GM20000 (cell line): ENCODE data around the gene PSMD5.
"Not testable (repeated sequence)": the region's sequence is repeated elsewhere in the genome, so short reads cannot be mapped to it uniquely, and the experiment has no call there.

ENCODE experiments used
- DNase-seq: peaks from one replicate; pipeline ENCODE4 v3.0.0; 2012; ENCODE audit warnings: low spot score
- TF ChIP-seq, protein P1 (sequence below): IDR thresholded peaks from 2 replicates; pipeline ENCODE4 v1.5.1; 2012; ENCODE audit warnings: mild to moderate bottlenecking, control low read depth; ENCODE audit errors: extremely low read depth, missing control alignments

PSMD5 gene

DNA sequence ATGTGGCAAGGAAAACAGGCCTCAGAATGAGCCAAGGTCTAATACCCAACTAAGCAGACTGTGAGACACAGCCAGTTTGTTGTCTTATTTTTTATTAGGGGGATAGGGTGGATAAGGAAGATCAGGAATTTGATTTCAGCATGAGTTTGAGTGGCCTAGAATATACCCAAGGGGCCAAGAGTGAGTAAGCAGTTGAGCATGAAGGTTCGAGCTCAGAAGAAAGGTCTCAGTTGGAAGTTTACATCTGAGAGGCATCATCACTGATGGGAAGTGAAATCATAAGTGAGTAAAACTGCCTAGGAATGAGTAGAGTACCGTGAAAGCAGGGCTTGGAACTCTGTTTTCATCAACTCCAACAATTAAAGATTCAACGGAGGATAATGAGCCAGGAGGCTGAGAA, 12.6 kb downstream of the PSMD5 start:
- TF ChIP-seq, protein P1, sequence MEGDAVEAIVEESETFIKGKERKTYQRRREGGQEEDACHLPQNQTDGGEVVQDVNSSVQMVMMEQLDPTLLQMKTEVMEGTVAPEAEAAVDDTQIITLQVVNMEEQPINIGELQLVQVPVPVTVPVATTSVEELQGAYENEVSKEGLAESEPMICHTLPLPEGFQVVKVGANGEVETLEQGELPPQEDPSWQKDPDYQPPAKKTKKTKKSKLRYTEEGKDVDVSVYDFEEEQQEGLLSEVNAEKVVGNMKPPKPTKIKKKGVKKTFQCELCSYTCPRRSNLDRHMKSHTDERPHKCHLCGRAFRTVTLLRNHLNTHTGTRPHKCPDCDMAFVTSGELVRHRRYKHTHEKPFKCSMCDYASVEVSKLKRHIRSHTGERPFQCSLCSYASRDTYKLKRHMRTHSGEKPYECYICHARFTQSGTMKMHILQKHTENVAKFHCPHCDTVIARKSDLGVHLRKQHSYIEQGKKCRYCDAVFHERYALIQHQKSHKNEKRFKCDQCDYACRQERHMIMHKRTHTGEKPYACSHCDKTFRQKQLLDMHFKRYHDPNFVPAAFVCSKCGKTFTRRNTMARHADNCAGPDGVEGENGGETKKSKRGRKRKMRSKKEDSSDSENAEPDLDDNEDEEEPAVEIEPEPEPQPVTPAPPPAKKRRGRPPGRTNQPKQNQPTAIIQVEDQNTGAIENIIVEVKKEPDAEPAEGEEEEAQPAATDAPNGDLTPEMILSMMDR: no peak
- no peak for DNase-seq

DNA sequence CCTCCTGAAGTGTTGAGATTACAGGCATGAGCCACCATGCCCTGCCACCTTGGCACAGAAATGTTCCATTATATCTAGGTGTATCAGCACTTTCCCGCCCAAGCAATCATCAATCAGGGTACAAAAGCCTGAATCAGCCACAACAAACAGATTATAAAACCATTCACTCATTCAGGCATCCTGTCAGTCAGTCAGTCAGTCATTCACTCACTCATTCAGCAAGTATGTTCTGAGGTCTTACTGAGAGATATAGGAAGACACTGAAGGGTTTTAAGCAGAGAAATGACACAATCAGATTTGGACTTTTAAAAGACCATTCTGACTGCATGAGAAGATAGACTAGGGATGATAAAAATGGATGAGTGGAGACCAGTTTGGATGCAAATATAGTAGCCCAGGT, 13.1 kb downstream of the PSMD5 start:
- no peak for DNase-seq

DNA sequence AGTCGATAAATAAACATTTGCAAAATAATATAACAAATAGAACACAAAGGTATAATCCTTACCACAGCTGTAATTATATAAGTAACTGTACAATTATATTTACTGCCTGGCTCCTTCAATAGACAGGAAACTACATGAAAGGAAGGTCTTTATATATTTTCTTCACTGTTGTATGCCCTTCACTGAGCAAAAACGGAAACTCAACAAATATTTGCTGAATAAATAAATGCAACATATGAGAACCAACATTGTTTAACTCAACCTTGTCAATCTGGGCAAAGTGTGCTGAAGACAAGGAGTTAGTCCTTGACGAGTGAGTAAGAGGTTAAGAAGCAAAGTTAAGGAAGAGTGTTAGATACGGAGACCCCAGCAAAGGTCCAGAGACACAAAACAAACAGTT, 22.6 kb downstream of the PSMD5 start:
- TF ChIP-seq, protein P1: no peak
- no peak for DNase-seq

More for the DNA sequence above, 13.1 kb downstream of the PSMD5 start:
- TF ChIP-seq, protein P1: no peak

DNA sequence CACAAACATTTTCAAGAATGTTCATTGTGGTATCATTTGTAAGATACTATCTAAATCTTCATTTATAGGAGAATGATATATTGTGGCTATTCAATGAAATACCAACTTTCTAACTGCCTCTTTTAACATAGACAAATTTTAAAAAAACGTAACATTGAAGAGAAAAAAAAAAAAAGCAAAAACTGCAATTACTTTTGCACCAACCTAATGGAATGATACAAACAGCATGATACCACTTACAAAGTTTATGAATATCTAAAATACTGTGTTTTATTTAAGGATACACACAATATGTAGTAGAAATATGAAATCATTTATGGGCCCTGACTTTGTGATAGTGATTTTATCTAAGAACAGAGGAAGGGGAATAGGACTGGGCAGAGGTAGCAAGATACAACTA, 24.1 kb downstream of the PSMD5 start:
- DNase-seq: no peak
- TF ChIP-seq, protein P1: no peak

DNA sequence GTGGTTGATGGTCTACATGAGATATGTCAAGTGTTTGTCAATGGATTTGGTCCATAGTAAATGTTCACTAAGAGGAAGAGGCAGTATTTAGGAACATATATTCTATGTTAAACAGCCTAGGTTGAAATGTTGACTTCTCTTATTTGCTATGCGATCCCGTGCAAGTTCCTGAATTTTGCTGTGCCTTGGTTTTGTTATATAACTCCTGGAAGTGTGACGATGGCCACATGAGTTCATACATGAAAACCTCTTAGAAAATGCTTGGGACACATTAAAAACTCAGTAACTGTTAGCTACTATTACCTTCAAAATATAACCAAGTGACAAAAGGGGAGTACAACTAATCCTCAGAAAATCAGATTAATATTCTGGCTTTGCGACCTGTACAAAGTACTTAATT, 27.6 kb downstream of the PSMD5 start:
- TF ChIP-seq, protein P1: no peak

DNA sequence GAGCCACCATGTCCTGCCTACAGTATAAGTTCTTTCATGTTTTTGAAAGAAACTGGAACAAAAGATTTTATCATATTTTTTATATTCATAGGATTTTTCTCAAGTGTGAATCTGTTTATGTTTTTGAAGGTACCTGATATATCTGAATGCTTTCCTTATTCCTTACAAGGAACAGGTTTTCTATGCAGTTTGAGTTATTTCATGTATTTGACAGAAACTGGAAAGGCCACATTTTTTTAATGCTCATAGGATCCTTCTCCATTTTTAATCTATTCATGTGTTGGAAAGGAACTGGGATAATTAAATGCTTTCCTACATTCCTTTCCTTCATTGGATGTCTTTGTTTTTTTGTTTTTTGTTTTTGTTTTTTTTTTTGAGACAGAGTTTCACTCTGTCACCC, 33.8 kb downstream of the PSMD5 start:
- TF ChIP-seq, protein P1: no peak
- DNase-seq: no peak

More for the DNA sequence above, 27.6 kb downstream of the PSMD5 start:
- no peak for DNase-seq

DNA sequence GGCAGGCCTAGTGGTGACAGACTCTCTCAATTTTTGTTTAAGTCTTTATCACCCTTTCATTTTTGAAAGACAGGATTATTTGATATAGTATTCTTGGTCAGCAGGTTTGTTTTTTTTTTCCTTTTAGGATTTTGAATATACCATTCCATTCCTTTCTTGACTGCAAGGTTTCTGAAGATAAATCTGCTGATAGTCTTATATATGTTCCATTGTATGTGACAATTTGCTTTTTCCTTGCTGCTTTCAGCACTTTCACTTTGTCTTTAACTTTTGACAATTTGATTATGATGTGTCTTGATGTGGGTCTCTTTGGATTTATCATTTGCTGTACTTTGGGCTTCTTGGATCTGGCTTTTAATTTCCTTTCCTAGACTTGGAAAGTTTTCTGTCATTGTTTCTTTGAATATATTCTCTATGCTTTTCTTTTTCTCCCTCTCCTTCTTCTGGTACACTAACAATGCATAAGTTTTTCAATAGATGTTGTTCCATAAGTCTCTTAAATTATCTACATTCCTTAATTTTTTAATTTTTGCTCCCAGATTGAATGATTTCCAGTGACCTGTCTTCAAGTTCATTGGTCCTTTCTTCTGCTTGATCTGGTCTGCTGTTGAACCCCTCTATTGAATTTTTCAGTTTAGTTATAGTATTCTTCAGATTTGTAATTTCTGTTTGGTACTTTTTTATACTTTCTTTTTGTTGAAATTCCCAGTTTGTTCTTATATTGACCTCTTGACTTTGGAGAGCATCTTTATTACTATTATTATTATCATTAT, 34.9 kb downstream of the PSMD5 start:
- TF ChIP-seq, protein P1: no peak
- DNase-seq: no peak

DNA sequence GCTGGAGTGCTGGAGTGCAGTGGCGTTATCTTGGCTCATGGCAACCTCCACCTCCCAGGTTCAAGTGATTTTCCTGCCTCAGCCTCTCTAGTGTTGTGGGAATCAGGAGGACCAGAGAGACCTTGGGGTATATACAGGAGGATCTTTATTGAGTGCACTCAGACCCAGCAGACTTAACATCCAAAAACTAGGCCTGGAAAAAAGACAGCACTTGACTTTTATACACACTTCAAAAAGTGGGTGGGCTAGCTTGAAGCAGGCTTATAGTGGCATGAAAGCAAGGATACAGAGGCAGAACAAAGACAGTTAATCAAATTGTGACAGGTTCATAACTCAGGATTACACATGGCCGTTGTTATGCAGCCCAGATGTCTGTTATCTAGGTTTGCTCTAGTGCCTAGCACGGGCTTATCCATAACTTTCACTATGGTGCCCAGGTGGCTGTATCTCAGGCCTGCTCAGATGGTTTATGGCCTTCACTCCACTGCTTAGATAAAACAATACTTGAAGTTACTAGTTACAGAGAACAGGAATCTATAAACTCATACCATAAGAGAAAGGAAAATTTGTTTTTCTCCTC, 37.8 kb downstream of the PSMD5 start:
- DNase-seq: not testable (repeated sequence)
